ENCODE measurements around the gene ZNF518A.

ZNF518A gene

GRCh38 chr10:96129387-96130325, at the start of gene ZNF518A:
TSS of gene ZNF518A (plus strand) at chr10:96130297. CDS start at chr10:96156323, 26,026 bp downstream.
- DNase-seq = peak; percentile 84

GRCh38 chr10:96082153-96082552, 47.9 kb upstream of the ZNF518A start:
- DNase-seq = no peak

- DNase-seq = no peak
Observed at GRCh38 chr10:96082748-96083147, 47.3 kb upstream of the ZNF518A start.

- no peak for DNase-seq
Observed at GRCh38 chr10:96089116-96089515, 41.0 kb upstream of the ZNF518A start.

- DNase-seq = peak; percentile 92
Observed at GRCh38 chr10:96089670-96090462, 40.2 kb upstream of the ZNF518A start.

GRCh38 chr10:96090463-96090800, 39.7 kb upstream of the ZNF518A start:
- peak; percentile 1 for DNase-seq

- DNase-seq = no peak
Observed at GRCh38 chr10:96092999-96093767, 36.9 kb upstream of the ZNF518A start.

- no peak for DNase-seq
Observed at GRCh38 chr10:96093948-96094347, 36.1 kb upstream of the ZNF518A start.

GRCh38 chr10:96096958-96097357, 33.1 kb upstream of the ZNF518A start:
- no peak for DNase-seq

- no peak for DNase-seq
Observed at GRCh38 chr10:96097865-96098264, 32.2 kb upstream of the ZNF518A start.

GRCh38 chr10:96107623-96108038, 22.5 kb upstream of the ZNF518A start:
- DNase-seq = no peak

- no peak for DNase-seq
Observed at GRCh38 chr10:96112531-96112930, 17.6 kb upstream of the ZNF518A start.

- DNase-seq = no peak
Observed at GRCh38 chr10:96118604-96119450, 11.3 kb upstream of the ZNF518A start.

GRCh38 chr10:96122824-96123223, 7.3 kb upstream of the ZNF518A start:
- no peak for DNase-seq

- no peak for DNase-seq
Observed at GRCh38 chr10:96124230-96125141, 5.6 kb upstream of the ZNF518A start.

GRCh38 chr10:96125142-96125515, 5.0 kb upstream of the ZNF518A start:
- DNase-seq = no peak

GRCh38 chr10:96130326-96130995, 364 bp downstream of the ZNF518A start:
- peak; percentile 74 for DNase-seq

GRCh38 chr10:96131621-96132020, 1.5 kb downstream of the ZNF518A start:
- DNase-seq = no peak

- DNase-seq = no peak
Observed at GRCh38 chr10:96133135-96133534, 3.0 kb downstream of the ZNF518A start.

- DNase-seq = no peak
Observed at GRCh38 chr10:96136810-96137209, 6.7 kb downstream of the ZNF518A start.

Measured in stimulated activated CD4-positive, alpha-beta T cell treated with anti-CD3 and anti-CD28 coated beads, Interleukin-4, amount 100 ng/mL, for 1 hour (primary cell).